SU-DHL-6 (cell line): ENCODE measurements around the gene ZCWPW2.

Experiments used
- CTCF ChIP-seq: fragments of 200-600 bp; sonication (generic); IDR thresholded peaks from one replicate; pipeline ENCODE4 v1.5.1; 2017; ENCODE audit warnings: antibody characterized with exemption, mild to moderate bottlenecking, low read length, moderate library complexity; ENCODE audit not compliant: insufficient read depth, poor library complexity, severe bottlenecking
- EZH2phosphoT487 ChIP-seq: fragments of 200-600 bp; sonication (generic), shearing (Covaris generic); conservative IDR thresholded peaks from 2 replicates; pipeline ENCODE4 v1.6.1; 2018; ENCODE audit warnings: mild to moderate bottlenecking, antibody characterized with exemption, low read length, moderate library complexity, mixed read lengths

GRCh38 chr3:28399206-28399605, 50.7 kb downstream of the ZCWPW2 start:
- no peak for TF ChIP-seq CTCF
- no peak for TF ChIP-seq EZH2phosphoT487
